Measurements from ENCODE around the gene ACTR6.
"Not testable (repeated sequence)": the region's sequence is repeated elsewhere in the genome, so short reads cannot be mapped to it uniquely, and the experiment has no call there.

The ACTR6 gene

DNA sequence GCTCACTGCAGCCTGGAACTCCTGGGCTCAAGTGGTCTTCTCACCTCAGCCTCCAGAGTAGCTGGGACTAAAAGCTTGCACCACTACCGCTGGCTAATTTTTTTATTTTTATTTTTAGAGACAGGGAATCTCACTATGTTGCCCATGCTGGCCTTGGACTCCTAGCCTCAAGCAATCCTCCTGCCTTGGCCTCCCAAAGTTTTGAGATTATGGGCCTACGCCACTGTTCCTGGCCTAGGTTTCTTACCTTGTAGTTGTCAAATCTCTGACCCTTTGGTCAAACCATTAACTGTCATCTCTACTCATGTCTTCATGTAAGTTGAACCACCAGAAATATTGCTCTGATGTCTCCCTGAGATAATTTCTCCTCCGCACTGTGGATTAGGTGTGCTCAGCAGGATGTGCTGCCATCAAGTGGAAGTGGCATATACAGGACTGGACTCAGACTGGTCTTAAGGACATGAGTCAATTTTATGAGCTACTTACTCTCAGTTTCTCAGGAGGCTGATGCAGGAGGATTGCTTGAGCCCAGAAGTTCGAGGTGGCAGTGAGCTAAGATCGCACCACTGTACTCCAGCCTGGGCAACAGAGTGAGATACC, 28.5 kb downstream of the ACTR6 start:
- TF ChIP-seq POLR2A (IDR thresholded peaks at IDR 0.05; ENCODE audit: extremely low read depth, insufficient read length): no peak
- TF ChIP-seq, protein P1, sequence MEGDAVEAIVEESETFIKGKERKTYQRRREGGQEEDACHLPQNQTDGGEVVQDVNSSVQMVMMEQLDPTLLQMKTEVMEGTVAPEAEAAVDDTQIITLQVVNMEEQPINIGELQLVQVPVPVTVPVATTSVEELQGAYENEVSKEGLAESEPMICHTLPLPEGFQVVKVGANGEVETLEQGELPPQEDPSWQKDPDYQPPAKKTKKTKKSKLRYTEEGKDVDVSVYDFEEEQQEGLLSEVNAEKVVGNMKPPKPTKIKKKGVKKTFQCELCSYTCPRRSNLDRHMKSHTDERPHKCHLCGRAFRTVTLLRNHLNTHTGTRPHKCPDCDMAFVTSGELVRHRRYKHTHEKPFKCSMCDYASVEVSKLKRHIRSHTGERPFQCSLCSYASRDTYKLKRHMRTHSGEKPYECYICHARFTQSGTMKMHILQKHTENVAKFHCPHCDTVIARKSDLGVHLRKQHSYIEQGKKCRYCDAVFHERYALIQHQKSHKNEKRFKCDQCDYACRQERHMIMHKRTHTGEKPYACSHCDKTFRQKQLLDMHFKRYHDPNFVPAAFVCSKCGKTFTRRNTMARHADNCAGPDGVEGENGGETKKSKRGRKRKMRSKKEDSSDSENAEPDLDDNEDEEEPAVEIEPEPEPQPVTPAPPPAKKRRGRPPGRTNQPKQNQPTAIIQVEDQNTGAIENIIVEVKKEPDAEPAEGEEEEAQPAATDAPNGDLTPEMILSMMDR (IDR thresholded peaks at IDR 0.05; ENCODE audit: low read depth, low read length): peak; percentile 66
- H3K4me3 ChIP-seq (ENCODE audit: low read depth, low read length): no peak overlapping the region
- DNase-seq (ENCODE audit: low read depth): peak; percentile 86

DNA sequence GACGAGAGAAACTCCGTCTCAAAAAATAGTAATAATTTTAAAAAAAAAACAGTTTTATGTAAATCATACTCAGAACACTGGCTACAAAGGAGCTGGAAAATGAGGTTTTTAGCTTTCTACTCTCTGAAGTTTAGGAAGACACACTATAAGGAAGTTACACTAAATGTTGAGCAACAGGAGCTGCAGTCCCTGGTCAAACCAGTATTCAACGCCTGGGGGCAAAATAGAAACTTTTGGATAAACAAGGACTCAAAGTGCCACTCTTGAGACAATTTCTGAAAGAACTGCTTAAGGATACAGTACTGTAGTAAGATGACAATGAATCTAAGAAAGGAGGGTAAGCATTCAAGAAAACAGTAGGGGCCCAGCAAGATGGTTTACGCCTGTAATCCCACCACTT, 29.3 kb downstream of the ACTR6 start:
- H3K4me3 ChIP-seq (ENCODE audit: low read depth, low read length): no peak overlapping the region
- DNase-seq (ENCODE audit: low read depth): peak; percentile 80
- TF ChIP-seq POLR2A (IDR thresholded peaks at IDR 0.05; ENCODE audit: extremely low read depth, insufficient read length): no peak
- TF ChIP-seq MYC (IDR thresholded peaks at IDR 0.05; ENCODE audit: low read depth, low read length): no peak
- TF ChIP-seq, protein P2, sequence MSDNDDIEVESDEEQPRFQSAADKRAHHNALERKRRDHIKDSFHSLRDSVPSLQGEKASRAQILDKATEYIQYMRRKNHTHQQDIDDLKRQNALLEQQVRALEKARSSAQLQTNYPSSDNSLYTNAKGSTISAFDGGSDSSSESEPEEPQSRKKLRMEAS (IDR thresholded peaks at IDR 0.05; ENCODE audit: low read depth, low read length): no peak
- TF ChIP-seq, protein P1 (IDR thresholded peaks at IDR 0.05; ENCODE audit: low read depth, low read length): no peak

DNA sequence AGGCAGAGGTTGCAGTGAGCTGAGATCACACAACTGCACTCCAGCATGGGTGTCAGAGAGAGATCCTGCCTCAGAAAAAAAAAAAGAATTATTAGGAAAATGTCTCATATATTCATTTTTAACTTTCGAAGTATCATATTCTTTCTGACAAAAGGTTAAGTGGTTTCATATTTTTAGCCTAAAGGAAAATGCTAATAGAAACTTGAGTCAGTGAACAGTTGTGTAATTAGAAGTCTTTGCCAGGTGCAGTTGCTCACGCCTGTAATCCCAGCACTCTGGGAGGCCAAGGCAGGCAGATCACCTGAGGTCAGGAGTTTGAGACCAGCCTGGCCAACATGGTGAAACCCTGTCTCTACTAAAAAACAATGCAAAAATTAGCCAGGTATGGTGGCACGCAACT, 31.3 kb downstream of the ACTR6 start:
- not testable (repeated sequence) for DNase-seq (ENCODE audit: low read depth); H3K4me3 ChIP-seq (ENCODE audit: low read depth, low read length)

DNA sequence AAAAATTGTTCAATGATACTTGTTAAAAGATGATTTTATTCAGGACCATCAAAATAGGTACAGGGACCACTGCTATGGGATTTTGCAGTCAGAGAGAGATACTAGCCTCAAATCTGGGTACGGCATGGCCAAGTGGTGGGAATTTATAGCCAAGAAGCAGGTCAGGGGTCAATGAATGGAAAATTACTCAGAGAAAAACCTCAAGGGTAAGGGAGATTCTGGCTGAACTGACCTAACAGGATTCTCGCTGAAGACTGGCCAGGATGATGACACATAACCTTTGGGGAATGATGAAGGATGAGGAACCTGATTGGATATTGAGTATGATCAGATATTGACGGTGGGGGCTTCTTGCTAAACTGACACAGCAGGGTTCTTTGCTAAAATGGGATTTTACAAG, 33.6 kb downstream of the ACTR6 start:
- TF ChIP-seq, protein P2 (IDR thresholded peaks at IDR 0.05; ENCODE audit: low read depth, low read length): no peak
- TF ChIP-seq POLR2A (IDR thresholded peaks at IDR 0.05; ENCODE audit: extremely low read depth, insufficient read length) (no peak), MYC (IDR thresholded peaks at IDR 0.05; ENCODE audit: low read depth, low read length) (no peak)
- TF ChIP-seq, protein P1 (IDR thresholded peaks at IDR 0.05; ENCODE audit: low read depth, low read length): no peak
- H3K4me3 ChIP-seq (ENCODE audit: low read depth, low read length): no peak overlapping the region
- no peak for DNase-seq (ENCODE audit: low read depth)

DNA sequence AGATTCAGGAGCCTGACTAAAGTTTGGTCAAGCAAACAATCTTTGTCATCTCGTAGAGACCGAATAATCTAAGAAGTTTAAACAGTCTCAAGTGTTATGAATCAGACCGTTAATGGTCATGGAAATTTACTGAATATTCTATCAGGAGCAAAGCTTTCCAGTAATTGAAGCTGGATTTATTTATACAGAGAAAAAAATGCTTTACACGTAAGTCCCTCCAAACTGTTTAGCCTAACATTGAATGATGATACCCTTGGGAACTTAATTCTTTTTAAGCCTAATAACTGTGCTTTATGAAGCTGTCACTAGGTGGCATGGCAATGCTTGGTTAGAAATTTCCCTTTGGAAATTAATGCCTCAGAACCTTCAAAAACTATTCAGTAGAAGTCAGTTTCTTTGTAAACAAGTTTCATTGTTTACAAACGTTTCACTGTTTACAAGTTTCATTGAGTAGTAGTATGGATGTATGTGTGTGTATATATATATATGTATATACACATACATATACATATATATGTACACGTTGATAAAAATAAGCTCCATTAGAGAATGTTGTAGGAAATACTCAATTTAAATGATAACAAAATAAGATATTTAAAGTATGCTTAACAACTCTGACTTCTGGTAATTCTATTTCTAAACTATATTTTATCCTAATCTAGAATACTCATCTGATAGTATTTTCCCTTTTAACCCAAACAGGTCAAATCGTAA, 34.1 kb downstream of the ACTR6 start:
- H3K4me3 ChIP-seq (ENCODE audit: low read depth, low read length): no peak overlapping the region
- peak; percentile 68 for DNase-seq (ENCODE audit: low read depth)
- TF ChIP-seq MYC (IDR thresholded peaks at IDR 0.05; ENCODE audit: low read depth, low read length) (no peak), POLR2A (IDR thresholded peaks at IDR 0.05; ENCODE audit: extremely low read depth, insufficient read length) (no peak)
- TF ChIP-seq, protein P1 (IDR thresholded peaks at IDR 0.05; ENCODE audit: low read depth, low read length): peak; percentile 80

DNA sequence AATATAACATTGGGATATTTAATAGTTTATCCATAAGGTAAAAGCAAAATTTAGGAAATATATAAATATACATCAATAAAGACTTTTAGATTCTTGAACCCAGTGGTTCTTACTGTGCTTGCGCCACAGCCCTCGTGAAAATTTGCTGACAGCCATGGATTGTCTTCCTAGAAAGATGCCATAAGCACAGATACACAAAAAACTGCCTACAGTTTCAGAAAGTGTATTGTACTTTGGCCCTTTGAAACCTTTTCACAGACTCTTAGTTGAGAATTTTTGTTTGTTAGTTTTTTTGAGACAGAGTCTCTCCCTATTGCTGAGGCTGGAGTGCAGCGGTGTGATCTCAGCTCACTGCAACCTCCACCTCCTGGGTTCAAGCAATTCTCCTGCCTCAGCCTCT, 38.2 kb downstream of the ACTR6 start:
- DNase-seq (ENCODE audit: low read depth): no peak
- no peak overlapping the region for H3K4me3 ChIP-seq (ENCODE audit: low read depth, low read length)
- TF ChIP-seq POLR2A (IDR thresholded peaks at IDR 0.05; ENCODE audit: extremely low read depth, insufficient read length): no peak
- no peak for TF ChIP-seq MYC (IDR thresholded peaks at IDR 0.05; ENCODE audit: low read depth, low read length)
- TF ChIP-seq, protein P1 (IDR thresholded peaks at IDR 0.05; ENCODE audit: low read depth, low read length): no peak
- TF ChIP-seq, protein P2 (IDR thresholded peaks at IDR 0.05; ENCODE audit: low read depth, low read length): no peak
